Liver (tissue), 3 donors: ENCODE results near the gene TAF7.

Source experiments
- HNF4A ChIP-seq, 2 donors: conservative IDR thresholded peaks; 2 replicates each; pipeline ENCODE4 v1.6.1; 2016; ENCODE audit warnings: antibody characterized with exemption in 2 of 2, mild to moderate bottlenecking in 2 of 2
- JUND ChIP-seq, 2 donors: IDR thresholded peaks; 2 replicates each; pipeline ENCODE4 v1.6.1; 2016; ENCODE audit warnings: antibody characterized with exemption in 2 of 2
- NR2F2 ChIP-seq: IDR thresholded peaks from 2 replicates; pipeline ENCODE4 v1.6.1; 2016; ENCODE audit warnings: antibody characterized with exemption
- TAF1 ChIP-seq: conservative IDR thresholded peaks from 2 replicates; pipeline ENCODE4 v1.6.1; 2016; ENCODE audit warnings: antibody characterized with exemption, mild to moderate bottlenecking
- YY1 ChIP-seq: IDR thresholded peaks from 2 replicates; pipeline ENCODE4 v1.6.1; 2016; ENCODE audit warnings: antibody characterized with exemption, mild to moderate bottlenecking
- TF ChIP-seq, protein P1 (sequence below): fragments of 150-350 bp; IDR thresholded peaks from 2 replicates; pipeline ENCODE4 v1.5.1; 2017; ENCODE audit warnings: improper control_type of control experiment, low read depth, low read length; ENCODE audit not compliant: missing input control
- TF ChIP-seq, protein P2 (sequence below): IDR thresholded peaks from 2 replicates; pipeline ENCODE4 v1.6.1; 2016; ENCODE audit warnings: antibody characterized with exemption
- TF ChIP-seq, protein P3 (sequence below): IDR thresholded peaks from 2 replicates; pipeline ENCODE4 v1.6.1; 2016; ENCODE audit warnings: antibody characterized with exemption, mild to moderate bottlenecking
- TF ChIP-seq, protein P4 (sequence below): IDR thresholded peaks from 2 replicates; pipeline ENCODE4 v1.6.1; 2016; ENCODE audit warnings: antibody characterized with exemption
- TF ChIP-seq, protein P5 (sequence below): IDR thresholded peaks from 2 replicates; pipeline ENCODE4 v1.6.1; 2016; ENCODE audit warnings: antibody characterized with exemption
- donor health status: healthy.
- donor health status: healthy.

DNA sequence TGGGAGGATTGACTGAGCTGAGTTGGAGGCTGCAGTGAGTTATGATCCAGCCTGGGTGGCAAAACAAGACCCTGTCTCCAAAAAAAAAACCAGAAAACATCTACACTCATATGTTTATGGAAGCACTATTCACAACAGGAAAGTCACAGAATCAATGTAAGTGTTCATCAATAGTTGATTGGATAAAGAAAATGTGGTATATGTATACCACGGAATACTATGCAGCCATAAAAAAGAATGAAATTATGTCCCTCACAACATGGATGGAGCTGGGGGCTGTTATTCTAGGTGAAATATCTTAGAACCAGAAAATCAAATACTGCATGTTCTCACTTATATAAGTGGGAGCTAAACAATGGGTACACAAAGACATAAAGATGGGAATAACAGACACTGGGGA, 14.0 kb downstream of the TAF7 start:
- TF ChIP-seq, protein P1, sequence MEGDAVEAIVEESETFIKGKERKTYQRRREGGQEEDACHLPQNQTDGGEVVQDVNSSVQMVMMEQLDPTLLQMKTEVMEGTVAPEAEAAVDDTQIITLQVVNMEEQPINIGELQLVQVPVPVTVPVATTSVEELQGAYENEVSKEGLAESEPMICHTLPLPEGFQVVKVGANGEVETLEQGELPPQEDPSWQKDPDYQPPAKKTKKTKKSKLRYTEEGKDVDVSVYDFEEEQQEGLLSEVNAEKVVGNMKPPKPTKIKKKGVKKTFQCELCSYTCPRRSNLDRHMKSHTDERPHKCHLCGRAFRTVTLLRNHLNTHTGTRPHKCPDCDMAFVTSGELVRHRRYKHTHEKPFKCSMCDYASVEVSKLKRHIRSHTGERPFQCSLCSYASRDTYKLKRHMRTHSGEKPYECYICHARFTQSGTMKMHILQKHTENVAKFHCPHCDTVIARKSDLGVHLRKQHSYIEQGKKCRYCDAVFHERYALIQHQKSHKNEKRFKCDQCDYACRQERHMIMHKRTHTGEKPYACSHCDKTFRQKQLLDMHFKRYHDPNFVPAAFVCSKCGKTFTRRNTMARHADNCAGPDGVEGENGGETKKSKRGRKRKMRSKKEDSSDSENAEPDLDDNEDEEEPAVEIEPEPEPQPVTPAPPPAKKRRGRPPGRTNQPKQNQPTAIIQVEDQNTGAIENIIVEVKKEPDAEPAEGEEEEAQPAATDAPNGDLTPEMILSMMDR = no peak
- TF ChIP-seq JUND (IDR thresholded peaks at IDR 0.05) (no peak), TAF1 (no peak), HNF4A (conservative IDR thresholded peaks at IDR 0.05) (no peak), YY1 (no peak), NR2F2 (no peak)
- TF ChIP-seq, protein P2, sequence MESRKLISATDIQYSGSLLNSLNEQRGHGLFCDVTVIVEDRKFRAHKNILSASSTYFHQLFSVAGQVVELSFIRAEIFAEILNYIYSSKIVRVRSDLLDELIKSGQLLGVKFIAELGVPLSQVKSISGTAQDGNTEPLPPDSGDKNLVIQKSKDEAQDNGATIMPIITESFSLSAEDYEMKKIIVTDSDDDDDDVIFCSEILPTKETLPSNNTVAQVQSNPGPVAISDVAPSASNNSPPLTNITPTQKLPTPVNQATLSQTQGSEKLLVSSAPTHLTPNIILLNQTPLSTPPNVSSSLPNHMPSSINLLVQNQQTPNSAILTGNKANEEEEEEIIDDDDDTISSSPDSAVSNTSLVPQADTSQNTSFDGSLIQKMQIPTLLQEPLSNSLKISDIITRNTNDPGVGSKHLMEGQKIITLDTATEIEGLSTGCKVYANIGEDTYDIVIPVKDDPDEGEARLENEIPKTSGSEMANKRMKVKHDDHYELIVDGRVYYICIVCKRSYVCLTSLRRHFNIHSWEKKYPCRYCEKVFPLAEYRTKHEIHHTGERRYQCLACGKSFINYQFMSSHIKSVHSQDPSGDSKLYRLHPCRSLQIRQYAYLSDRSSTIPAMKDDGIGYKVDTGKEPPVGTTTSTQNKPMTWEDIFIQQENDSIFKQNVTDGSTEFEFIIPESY = no peak
- TF ChIP-seq, protein P3, sequence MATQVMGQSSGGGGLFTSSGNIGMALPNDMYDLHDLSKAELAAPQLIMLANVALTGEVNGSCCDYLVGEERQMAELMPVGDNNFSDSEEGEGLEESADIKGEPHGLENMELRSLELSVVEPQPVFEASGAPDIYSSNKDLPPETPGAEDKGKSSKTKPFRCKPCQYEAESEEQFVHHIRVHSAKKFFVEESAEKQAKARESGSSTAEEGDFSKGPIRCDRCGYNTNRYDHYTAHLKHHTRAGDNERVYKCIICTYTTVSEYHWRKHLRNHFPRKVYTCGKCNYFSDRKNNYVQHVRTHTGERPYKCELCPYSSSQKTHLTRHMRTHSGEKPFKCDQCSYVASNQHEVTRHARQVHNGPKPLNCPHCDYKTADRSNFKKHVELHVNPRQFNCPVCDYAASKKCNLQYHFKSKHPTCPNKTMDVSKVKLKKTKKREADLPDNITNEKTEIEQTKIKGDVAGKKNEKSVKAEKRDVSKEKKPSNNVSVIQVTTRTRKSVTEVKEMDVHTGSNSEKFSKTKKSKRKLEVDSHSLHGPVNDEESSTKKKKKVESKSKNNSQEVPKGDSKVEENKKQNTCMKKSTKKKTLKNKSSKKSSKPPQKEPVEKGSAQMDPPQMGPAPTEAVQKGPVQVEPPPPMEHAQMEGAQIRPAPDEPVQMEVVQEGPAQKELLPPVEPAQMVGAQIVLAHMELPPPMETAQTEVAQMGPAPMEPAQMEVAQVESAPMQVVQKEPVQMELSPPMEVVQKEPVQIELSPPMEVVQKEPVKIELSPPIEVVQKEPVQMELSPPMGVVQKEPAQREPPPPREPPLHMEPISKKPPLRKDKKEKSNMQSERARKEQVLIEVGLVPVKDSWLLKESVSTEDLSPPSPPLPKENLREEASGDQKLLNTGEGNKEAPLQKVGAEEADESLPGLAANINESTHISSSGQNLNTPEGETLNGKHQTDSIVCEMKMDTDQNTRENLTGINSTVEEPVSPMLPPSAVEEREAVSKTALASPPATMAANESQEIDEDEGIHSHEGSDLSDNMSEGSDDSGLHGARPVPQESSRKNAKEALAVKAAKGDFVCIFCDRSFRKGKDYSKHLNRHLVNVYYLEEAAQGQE = no peak
- TF ChIP-seq, protein P4, sequence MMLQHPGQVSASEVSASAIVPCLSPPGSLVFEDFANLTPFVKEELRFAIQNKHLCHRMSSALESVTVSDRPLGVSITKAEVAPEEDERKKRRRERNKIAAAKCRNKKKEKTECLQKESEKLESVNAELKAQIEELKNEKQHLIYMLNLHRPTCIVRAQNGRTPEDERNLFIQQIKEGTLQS = no peak
- TF ChIP-seq, protein P5, sequence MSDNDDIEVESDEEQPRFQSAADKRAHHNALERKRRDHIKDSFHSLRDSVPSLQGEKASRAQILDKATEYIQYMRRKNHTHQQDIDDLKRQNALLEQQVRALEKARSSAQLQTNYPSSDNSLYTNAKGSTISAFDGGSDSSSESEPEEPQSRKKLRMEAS = no peak
